Stimulated activated CD4-positive, alpha-beta T cell treated with anti-CD3 and anti-CD28 coated beads, TNF-alpha, amount 100 ng/mL, for 24 hours (primary cell): Measurements from ENCODE around the gene LUM.
"Not testable (repeated sequence)": the region's sequence is repeated elsewhere in the genome, so short reads cannot be mapped to it uniquely, and the experiment has no call there.

ENCODE experiments used
- DNase-seq, 3 experiments: peaks; one replicate each; pipeline ENCODE4 v3.0.0-alpha.2; 2020; ENCODE audit warnings: low read depth in 3 of 3

The LUM gene

GRCh38 chr12:91109581-91110310 is 1.5 kb downstream of the LUM start:
- no peak for DNase-seq

GRCh38 chr12:91109148-91109564 is 2.1 kb downstream of the LUM start:
- peak in 1 of 3 experiments; percentile 50 for DNase-seq

GRCh38 chr12:91108196-91108755 is 3.0 kb downstream of the LUM start:
- DNase-seq: no peak

- no peak for DNase-seq
These were observed 5.0 kb downstream of the LUM start for GRCh38 chr12:91106283-91106682.

- no peak for DNase-seq
These were observed 5.5 kb downstream of the LUM start for GRCh38 chr12:91105807-91106206.

- no peak for DNase-seq
These were observed 6.4 kb downstream of the LUM start for GRCh38 chr12:91104812-91105466.

GRCh38 chr12:91103624-91104023 is 7.7 kb downstream of the LUM start:
- DNase-seq: no peak

GRCh38 chr12:91103101-91103500 is 8.2 kb downstream of the LUM start:
- no peak for DNase-seq

- DNase-seq: no peak
These were observed 10.4 kb downstream of the LUM start for GRCh38 chr12:91100906-91101305.

- DNase-seq: no peak
These were observed 11.5 kb downstream of the LUM start for GRCh38 chr12:91099836-91100235.

- DNase-seq: no peak
These were observed 12.0 kb downstream of the LUM start for GRCh38 chr12:91099341-91099740.

GRCh38 chr12:91098941-91099340 is 12.4 kb downstream of the LUM start:
- DNase-seq: no peak

GRCh38 chr12:91098461-91098860 is 12.8 kb downstream of the LUM start:
- no peak for DNase-seq

- DNase-seq: no peak
These were observed 16.3 kb downstream of the LUM start for GRCh38 chr12:91094957-91095356.

GRCh38 chr12:91094032-91094662 is 17.1 kb downstream of the LUM start:
- no peak for DNase-seq

- no peak for DNase-seq
These were observed 18.0 kb downstream of the LUM start for GRCh38 chr12:91093341-91093740.

- no peak for DNase-seq
These were observed 19.2 kb downstream of the LUM start for GRCh38 chr12:91091916-91092715.

GRCh38 chr12:91089953-91090352 is 21.3 kb downstream of the LUM start:
- DNase-seq: not testable (repeated sequence)

- DNase-seq: no peak
These were observed 31.3 kb downstream of the LUM start for GRCh38 chr12:91080041-91080440.

GRCh38 chr12:91078501-91078900 is 32.8 kb downstream of the LUM start:
- DNase-seq: no peak

GRCh38 chr12:91077228-91077954 is 33.9 kb downstream of the LUM start:
- no peak for DNase-seq
